ENCODE data around the gene CDKN2D.
"Not testable (repeated sequence)": the region's sequence is repeated elsewhere in the genome, so short reads cannot be mapped to it uniquely, and the experiment has no call there.

The CDKN2D gene

DNA sequence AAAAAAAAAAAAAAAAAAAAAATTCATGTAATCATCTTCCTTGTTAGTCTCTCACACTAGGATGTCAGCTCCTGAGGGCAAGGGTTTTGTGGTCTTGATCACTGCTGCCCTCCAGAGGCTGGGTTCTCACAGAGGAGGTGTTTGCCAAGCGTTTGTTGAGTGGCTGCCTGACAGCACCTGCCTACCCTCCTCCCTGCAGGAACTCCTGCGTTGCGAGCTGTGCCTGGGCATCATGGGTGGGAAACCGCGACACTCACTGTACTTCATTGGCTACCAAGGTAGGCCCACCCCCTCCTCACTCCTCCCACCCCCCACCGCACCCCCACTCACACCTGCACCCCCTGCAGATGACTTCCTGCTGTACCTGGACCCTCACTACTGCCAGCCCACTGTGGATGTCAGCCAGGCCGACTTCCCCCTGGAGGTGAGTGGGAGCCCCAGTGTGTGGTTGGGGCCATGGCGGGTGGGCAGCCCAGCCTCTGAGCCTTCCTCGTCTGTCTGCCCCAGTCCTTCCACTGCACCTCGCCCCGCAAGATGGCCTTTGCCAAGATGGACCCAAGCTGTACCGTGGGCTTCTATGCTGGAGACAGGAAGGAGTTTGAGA, 17.0 kb downstream of the CDKN2D start:
- no peak for DNase-seq (ENCODE audit: low read depth)

DNA sequence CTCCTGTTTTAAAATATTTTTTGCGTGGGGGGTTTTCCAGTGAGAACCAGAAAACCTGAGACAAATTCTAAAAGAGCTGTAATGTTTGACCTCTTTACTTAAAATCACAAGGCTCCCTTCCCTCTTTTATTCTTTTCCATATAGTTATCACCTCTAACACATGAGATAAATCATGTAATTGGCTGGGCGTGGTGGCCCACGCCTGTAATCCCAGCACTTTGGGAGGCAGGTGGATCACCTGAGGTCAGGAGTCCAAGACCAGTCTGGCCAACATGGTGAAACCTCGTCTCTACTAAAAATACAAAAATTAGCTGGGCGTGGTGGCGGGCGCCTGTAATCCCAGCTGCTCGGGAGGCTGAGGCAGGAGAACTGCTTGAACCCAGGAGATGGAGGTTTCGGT, 17.8 kb downstream of the CDKN2D start:
- DNase-seq (ENCODE audit: low read depth), result not testable (repeated sequence)

GRCh38 chr19:10550336-10550735, 18.4 kb downstream of the CDKN2D start:
- no peak for DNase-seq (ENCODE audit: low read depth)

DNA sequence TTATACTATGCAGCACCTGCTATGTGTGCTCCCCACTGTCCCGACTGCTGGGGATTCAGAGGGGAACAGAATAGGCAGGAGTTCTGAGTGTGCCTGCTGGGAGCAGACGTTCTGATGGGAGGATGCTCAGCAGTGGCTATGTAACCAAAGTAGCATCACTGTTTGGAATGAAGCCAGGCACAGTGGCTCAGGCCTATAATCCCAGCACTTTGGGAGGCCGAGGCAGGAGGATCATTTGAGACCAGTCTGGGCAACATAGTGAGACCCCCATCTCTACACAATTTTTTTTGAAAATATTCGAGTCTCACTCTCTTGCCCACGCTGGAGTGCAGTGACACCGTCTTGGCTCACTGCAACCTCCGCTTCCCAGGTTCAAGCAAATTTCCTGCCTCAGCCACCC, 19.0 kb downstream of the CDKN2D start:
- no peak for DNase-seq (ENCODE audit: low read depth)

DNA sequence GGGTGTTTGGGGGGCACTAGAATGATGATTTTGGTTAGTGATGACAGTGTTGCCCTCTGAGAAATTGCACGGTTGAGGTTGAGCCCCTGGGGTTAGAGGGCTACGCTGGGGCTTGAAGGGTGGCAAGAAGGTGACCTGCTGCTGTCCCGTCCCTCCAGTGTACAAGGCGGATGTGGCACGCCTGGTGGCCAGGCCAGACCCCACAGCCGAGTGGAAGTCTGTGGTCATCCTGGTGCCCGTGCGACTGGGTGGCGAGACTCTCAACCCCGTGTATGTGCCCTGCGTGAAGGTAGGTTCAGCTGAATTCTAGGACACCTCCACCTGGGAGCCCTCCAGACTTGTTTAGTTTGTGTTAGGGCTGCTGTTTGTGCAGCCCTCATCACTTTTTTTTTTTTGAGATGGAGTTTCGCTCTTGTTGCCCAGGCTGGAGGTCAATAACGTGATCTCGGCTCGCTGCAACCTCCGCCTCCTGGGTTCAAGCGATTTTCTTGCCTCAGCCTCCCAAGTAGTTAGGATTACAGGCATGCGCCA, 20.0 kb downstream of the CDKN2D start:
- no peak for DNase-seq (ENCODE audit: low read depth)

DNA sequence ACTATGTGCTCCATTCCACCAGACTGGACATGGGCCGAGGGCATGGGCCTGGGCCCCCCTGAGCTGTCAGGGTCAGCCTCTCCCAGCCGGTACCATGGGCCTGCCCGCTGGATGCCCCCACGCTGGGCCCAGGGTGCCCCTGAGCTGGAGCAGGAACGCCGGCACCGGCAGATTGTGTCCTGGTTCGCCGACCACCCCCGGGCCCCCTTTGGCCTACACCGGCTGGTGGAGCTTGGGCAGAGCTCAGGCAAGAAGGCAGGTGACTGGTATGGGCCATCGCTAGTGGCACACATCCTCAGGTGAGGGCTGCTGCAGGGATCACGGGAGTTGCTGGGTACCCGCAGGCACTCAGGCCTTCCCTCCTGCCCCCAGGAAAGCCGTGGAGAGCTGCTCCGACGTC, 22.0 kb downstream of the CDKN2D start:
- no peak for DNase-seq (ENCODE audit: low read depth)

DNA sequence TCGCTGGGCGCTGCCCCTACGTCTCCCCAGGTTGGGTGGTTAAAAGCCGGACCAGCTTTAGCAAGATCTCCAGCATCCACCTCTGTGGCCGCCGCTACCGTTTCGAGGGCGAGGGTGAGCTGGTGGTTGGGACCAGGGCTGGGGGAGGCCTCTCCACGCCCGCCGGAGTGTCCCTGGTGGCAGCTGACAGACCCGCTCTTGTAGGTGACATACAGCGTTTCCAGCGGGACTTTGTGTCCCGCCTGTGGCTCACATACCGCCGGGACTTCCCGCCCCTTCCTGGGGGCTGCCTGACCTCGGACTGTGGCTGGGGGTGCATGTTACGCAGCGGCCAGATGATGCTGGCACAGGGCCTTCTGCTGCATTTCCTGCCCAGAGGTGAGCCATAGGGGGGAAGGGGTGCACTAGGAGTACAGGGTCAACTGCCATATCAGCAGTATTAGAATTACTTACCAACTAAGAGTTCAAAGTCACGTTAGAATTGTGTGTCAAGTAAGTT, 24.0 kb downstream of the CDKN2D start:
- DNase-seq (ENCODE audit: low read depth), result no peak

GRCh38 chr19:10544242-10544752, 24.5 kb downstream of the CDKN2D start:
- no peak for DNase-seq (ENCODE audit: low read depth)

- DNase-seq (ENCODE audit: low read depth), result peak; percentile 69
Measured at GRCh38 chr19:10543420-10544241, 25.1 kb downstream of the CDKN2D start, which contains the start of gene ATG4D. TSS of gene ATG4D (plus strand) at chr19:10543904. CDS start at chr19:10544091, 187 bp downstream.

DNA sequence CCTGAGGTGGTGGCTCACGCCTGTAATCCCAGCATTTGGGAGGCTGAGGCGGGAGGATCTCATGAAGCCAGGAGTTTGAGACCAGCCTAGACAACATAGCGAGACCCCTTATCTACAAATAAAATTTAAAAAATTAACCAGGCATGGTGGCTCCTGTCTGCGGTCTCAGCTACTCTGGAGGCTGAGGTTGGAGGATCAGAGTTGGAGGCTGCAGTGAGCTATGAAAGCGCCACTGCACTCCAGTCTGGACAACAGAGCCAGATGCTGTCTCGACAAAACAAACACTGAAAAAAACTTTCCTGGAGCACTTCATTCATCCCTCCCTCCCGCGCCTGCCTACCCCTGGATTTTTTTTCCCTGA, 25.7 kb downstream of the CDKN2D start:
- DNase-seq (ENCODE audit: low read depth), result no peak

DNA sequence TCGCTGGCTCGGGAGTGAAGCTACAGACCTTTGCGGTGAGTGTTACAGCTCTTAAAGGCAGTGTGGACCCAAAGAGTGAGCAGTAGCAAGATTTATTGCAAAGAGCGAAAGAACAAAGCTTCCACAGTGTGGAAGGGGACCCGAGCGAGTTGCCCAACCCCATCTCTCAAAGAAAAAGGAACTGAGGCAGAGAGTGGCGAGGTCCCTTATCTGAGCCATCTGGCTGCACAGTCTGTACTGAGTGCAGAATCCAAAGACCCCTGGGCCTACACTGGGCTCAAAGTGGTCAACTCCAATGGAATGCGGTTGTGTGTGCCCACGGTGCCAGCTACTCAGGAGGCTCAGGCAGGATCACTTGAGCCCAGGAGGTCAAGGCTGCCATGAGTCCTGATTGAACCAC, 29.8 kb downstream of the CDKN2D start:
- not testable (repeated sequence) for DNase-seq (ENCODE audit: low read depth)

DNA sequence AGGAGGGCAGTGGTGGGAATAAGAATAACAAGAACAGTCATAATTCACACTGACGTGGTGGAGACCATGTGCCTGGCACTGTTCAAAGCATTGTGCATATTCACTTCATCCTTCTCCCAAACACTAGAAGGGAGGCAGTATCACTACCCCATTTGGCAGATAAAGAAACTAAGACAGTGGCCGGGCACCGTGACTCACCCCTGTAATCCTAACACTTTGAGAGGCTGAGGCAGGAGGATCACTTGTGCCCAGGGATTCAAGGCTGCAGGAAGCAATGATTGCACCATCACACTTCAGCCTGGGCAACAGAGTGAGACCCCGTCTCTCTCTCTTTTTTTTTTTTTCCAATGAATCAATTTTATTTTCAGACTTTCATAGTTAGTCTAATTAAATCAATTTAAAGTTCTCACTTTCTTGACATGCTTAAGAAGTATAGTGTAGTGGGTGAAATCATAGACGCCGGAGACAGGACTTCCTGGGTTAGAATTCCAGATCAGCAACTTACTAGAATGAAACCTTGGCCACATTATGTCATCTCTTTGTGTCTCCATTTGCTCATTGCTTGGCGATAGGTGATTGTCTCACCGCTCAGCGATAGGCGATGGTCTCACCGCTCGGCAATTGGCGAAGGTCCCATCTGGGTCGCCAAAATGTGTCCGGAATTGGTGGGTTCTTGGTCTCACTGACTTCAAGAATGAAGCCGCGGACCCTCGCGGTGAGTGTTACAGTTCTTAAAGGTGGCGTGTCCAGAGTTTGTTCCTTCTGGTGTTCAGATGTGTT, 30.4 kb downstream of the CDKN2D start:
- no peak for DNase-seq (ENCODE audit: low read depth)

DNA sequence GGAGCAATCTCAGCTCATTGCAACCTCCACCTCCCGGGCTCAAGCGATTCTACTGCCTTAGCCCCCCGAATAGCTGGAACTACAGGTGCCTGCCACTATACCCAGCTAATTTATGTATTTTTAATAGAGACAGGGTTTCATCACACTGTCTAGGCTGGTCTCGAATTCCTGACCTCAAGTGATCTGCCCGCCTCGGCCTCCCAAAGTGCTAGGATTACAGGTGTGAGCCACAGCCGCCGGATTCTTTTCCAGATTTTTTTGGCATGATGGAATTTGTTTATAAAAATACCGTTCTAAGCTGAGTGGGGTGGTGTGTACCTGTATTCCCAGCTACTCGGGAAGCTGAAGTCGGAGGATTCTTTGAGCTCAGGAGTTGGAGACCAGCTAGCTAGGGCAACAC, 31.1 kb downstream of the CDKN2D start:
- no peak for DNase-seq (ENCODE audit: low read depth)

- DNase-seq (ENCODE audit: low read depth), result no peak
Measured at GRCh38 chr19:10535613-10536012, 33.2 kb downstream of the CDKN2D start.

GRCh38 chr19:10533646-10534386, 35.0 kb downstream of the CDKN2D start:
- no peak for DNase-seq (ENCODE audit: low read depth)

DNA sequence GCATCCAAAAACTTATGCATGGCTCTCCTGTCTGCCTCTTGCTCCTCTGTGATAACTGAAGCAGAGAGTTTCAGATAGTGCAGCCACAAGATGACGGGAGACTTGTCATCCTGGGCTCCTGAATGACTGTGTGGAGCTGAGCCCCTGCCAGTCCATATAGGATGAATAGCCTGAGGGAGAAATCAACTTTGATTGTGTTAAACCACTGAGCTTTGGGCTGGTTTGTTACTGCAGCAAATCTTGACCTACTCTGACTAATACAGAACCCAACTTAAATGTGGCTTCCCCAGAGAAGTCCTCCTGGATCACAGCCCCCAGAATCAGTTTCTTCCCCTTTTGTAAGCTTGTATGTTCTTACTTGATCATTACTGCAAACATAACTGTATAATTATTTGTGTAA, 36.3 kb downstream of the CDKN2D start:
- no peak for DNase-seq (ENCODE audit: low read depth)

DNA sequence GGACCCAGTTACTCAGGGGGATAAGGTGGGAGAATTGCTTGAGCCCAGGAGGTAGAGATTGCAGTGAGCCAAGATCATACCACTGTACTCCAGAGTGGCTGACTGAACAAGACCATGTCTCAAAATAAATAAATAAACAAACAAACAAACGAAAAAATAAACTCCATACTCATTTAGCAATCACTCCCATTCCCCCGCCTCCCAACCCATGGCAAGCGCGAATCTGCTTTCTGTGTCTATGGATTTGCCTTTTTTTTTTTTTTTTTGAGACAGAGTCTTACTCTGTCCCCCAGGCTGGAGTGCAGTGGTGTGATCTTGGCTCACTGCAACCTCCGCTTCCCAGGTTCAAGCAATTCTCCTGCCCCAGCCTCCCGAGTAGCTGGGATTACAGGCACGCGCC, 41.9 kb downstream of the CDKN2D start:
- DNase-seq (ENCODE audit: low read depth), result not testable (repeated sequence)

DNA sequence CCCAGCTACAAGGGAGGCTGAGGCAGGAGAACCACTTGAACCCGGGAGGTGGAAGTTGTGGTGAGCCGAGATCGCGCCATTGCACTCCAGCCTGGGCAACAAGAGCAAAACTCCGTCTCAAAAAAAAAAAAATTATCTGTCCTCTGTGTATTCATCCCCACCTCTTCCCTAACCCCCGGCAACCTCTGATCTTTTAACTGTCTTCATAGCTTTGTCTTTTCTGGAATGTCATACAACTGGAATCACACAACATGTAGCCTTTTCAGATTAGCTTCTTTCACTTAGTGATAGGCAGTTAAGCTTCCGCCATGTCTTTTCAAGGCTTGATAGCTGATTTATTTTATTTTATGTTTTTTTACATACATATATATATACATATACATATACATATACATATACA, 43.1 kb downstream of the CDKN2D start:
- no peak for DNase-seq (ENCODE audit: low read depth)

GRCh38 chr19:10523135-10523636, 45.6 kb downstream of the CDKN2D start:
- no peak for DNase-seq (ENCODE audit: low read depth)

- DNase-seq (ENCODE audit: low read depth), result no peak
Measured at GRCh38 chr19:10521461-10522171, 47.2 kb downstream of the CDKN2D start.

All from stimulated activated CD8-positive, alpha-beta memory T cell treated with anti-CD3 and anti-CD28 coated beads, Interleukin-12 subunit alpha, Interleukin-12 subunit beta, amount 100 ng/mL, for 1 hour (primary cell).